ENCODE data around the gene CACNA1A. TPM values are rescaled to one million over a fixed set of nuclear protein-coding genes. Genes with fewer than 3 reads are reported as not detected.

The CACNA1A gene
- total and polyA plus RNA-seq, 2 experiments from 2014 or later = 2.0 TPM

DNA sequence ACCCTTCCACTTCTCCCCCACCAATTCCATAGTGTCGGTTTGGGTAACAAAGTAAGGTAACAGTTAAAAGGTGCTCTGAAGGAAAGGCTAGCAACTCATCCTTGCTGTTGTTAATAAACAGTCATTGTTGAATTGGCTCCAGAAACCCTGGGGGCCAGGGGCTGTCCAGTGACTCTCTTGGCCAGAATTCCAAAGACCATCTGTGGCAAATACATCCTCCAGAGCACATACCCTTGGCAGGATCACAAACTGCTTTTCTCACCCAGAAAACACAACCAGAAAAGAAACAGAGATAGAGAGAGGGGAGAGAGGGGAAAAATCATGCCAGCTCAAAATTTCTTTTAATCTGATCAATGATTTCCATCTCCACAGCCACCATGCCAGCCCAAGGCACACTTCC lies 22.1 kb downstream of the CACNA1A start:
- H3K79me2 ChIP-seq = no peaks in the 10 kb centered on the region
- no peaks in the 10 kb centered on the region for H3K27me3 ChIP-seq
- no peak overlapping the region for H2AFZ ChIP-seq
- no peaks in the 10 kb centered on the region for H3K36me3 ChIP-seq (replicated peaks; ENCODE audit: insufficient read depth, low read depth)
- no peak overlapping the region for H3K4me2 ChIP-seq
- no peak for DNase-seq (ENCODE audit: low spot score)
- WGBS (ENCODE audit: low lambda C conversion rate, missing lambda C conversion rate) = 81% methylated on average over 1 of the region's 1 CpG
- H3K9me3 ChIP-seq (ENCODE audit: low read depth) = no peaks in the 10 kb centered on the region
- TF ChIP-seq EZH2 (IDR thresholded peaks at IDR 0.05; ENCODE audit: borderline replicate concordance) = no peak
- no peak for TF ChIP-seq EZH2phosphoT487 (IDR thresholded peaks at IDR 0.05; ENCODE audit: low read depth, severe bottlenecking, unreplicated experiment)
- TF ChIP-seq, protein P1, sequence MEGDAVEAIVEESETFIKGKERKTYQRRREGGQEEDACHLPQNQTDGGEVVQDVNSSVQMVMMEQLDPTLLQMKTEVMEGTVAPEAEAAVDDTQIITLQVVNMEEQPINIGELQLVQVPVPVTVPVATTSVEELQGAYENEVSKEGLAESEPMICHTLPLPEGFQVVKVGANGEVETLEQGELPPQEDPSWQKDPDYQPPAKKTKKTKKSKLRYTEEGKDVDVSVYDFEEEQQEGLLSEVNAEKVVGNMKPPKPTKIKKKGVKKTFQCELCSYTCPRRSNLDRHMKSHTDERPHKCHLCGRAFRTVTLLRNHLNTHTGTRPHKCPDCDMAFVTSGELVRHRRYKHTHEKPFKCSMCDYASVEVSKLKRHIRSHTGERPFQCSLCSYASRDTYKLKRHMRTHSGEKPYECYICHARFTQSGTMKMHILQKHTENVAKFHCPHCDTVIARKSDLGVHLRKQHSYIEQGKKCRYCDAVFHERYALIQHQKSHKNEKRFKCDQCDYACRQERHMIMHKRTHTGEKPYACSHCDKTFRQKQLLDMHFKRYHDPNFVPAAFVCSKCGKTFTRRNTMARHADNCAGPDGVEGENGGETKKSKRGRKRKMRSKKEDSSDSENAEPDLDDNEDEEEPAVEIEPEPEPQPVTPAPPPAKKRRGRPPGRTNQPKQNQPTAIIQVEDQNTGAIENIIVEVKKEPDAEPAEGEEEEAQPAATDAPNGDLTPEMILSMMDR (IDR thresholded peaks at IDR 0.05; ENCODE audit: poor library complexity) = no peak
- no peak overlapping the region for H3K4me3 ChIP-seq
- no peaks in the 10 kb centered on the region for H3K4me1 ChIP-seq (ENCODE audit: insufficient read depth)
- H4K20me1 ChIP-seq (ENCODE audit: insufficient read depth, poor library complexity, severe bottlenecking) = no peaks in the 10 kb centered on the region
- no peak overlapping the region for H3K27ac ChIP-seq
- no peaks in the 10 kb centered on the region for H3K9me2 ChIP-seq (replicated peaks; ENCODE audit: insufficient read depth)

DNA sequence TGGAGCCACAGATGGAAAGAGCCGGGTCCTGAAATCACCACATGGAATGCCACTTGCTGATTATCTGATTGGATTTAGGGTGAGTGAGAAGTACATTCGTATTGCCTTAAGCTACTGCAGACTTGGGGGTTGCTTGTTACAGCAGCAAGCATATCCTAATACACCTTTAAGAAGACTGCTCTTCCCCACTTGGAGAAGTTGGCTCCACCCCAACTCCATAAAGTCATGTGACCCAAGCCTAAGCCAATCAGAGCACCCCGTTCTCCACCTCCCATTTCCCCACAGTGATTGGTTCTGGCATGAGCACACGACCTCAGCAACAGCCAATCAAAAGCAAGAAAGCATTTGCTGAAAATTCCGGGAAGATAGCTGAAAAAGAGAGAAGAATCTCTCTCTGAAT lies 23.1 kb downstream of the CACNA1A start:
- Histone ChIP-seq H3K4me3 (no peak overlapping the region), H3K27ac (no peak overlapping the region), H3K9me2 (replicated peaks; ENCODE audit: insufficient read depth) (no peaks in the 10 kb centered on the region), H2AFZ (no peak overlapping the region), H3K4me1 (ENCODE audit: insufficient read depth) (no peaks in the 10 kb centered on the region), H3K79me2 (no peaks in the 10 kb centered on the region), H3K27me3 (no peaks in the 10 kb centered on the region), H3K4me2 (no peak overlapping the region), H3K9me3 (ENCODE audit: low read depth) (no peaks in the 10 kb centered on the region), H4K20me1 (ENCODE audit: insufficient read depth, poor library complexity, severe bottlenecking) (no peaks in the 10 kb centered on the region), H3K36me3 (replicated peaks; ENCODE audit: insufficient read depth, low read depth) (no peaks in the 10 kb centered on the region)
- DNase-seq (ENCODE audit: low spot score) = no peak
- WGBS (ENCODE audit: low lambda C conversion rate, missing lambda C conversion rate) = 73% methylated on average over 5 of the region's 5 CpGs
- TF ChIP-seq, protein P1 (IDR thresholded peaks at IDR 0.05; ENCODE audit: poor library complexity) = no peak
- TF ChIP-seq EZH2phosphoT487 (IDR thresholded peaks at IDR 0.05; ENCODE audit: low read depth, severe bottlenecking, unreplicated experiment) = no peak
- TF ChIP-seq EZH2 (IDR thresholded peaks at IDR 0.05; ENCODE audit: borderline replicate concordance) = no peak

DNA sequence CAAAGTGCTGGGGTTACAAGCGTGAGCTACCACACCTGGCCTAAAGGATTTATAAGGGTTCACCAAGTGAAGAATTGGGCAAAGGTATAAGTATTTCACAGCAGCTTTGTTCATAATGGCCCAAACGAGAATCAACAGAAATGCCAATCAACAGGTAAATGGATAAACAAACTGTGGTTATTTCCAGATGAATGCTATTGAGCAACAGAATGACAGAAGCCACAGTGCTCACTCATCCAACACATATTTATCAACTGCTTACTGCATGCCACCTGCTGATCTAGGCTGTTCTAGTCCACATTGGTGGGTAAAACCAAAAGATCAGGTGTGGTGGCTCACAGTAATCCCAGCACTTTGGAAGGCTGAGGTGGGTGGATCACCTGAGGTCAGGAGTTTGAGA lies 27.7 kb downstream of the CACNA1A start:
- Histone ChIP-seq H3K79me2 (no peaks in the 10 kb centered on the region), H3K9me3 (ENCODE audit: low read depth) (no peaks in the 10 kb centered on the region), H3K27ac (no peak overlapping the region), H3K36me3 (replicated peaks; ENCODE audit: insufficient read depth, low read depth) (no peaks in the 10 kb centered on the region), H4K20me1 (ENCODE audit: insufficient read depth, poor library complexity, severe bottlenecking) (no peaks in the 10 kb centered on the region), H3K4me1 (ENCODE audit: insufficient read depth) (no peaks in the 10 kb centered on the region), H3K9me2 (replicated peaks; ENCODE audit: insufficient read depth) (no peaks in the 10 kb centered on the region), H3K27me3 (no peaks in the 10 kb centered on the region), H2AFZ (no peak overlapping the region), H3K4me2 (no peak overlapping the region), H3K4me3 (no peak overlapping the region)
- DNase-seq (ENCODE audit: low spot score) = no peak
- TF ChIP-seq EZH2 (IDR thresholded peaks at IDR 0.05; ENCODE audit: borderline replicate concordance) = no peak
- TF ChIP-seq EZH2phosphoT487 (IDR thresholded peaks at IDR 0.05; ENCODE audit: low read depth, severe bottlenecking, unreplicated experiment) = no peak
- TF ChIP-seq, protein P1 (IDR thresholded peaks at IDR 0.05; ENCODE audit: poor library complexity) = no peak
- 75% methylated on average over 2 of the region's 2 CpGs for WGBS (ENCODE audit: low lambda C conversion rate, missing lambda C conversion rate)

DNA sequence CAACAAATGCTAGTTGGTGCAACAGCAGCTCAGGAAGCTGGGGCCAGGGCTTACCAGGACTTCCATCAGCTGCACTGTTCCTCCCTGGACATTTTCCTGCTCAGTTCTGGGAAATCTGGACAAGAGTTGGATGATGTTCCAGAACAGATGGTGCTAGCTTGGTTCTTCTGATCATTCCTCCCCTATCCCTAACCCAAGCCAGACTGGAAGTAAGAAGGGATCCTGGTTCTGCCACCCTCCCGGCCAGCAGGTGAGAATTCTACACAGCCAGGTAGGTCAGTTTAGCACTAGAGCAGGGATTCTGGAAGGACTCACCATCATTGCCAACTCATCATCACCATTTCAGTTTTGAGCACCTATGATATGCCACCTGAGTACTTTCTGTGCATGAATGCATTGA lies 30.2 kb downstream of the CACNA1A start:
- Histone ChIP-seq H2AFZ (no peak overlapping the region), H4K20me1 (ENCODE audit: insufficient read depth, poor library complexity, severe bottlenecking) (no peaks in the 10 kb centered on the region), H3K27ac (no peak overlapping the region), H3K79me2 (no peaks in the 10 kb centered on the region), H3K4me1 (ENCODE audit: insufficient read depth) (no peaks in the 10 kb centered on the region), H3K27me3 (no peaks in the 10 kb centered on the region), H3K9me2 (replicated peaks; ENCODE audit: insufficient read depth) (no peaks in the 10 kb centered on the region), H3K4me2 (no peak overlapping the region), H3K4me3 (no peak overlapping the region), H3K36me3 (replicated peaks; ENCODE audit: insufficient read depth, low read depth) (no peaks in the 10 kb centered on the region), H3K9me3 (ENCODE audit: low read depth) (no peaks in the 10 kb centered on the region)
- DNase-seq (ENCODE audit: low spot score) = no peak
- WGBS (ENCODE audit: low lambda C conversion rate, missing lambda C conversion rate) = 89% methylated on average over 1 of the region's 1 CpG
- TF ChIP-seq EZH2 (IDR thresholded peaks at IDR 0.05; ENCODE audit: borderline replicate concordance) (no peak), EZH2phosphoT487 (IDR thresholded peaks at IDR 0.05; ENCODE audit: low read depth, severe bottlenecking, unreplicated experiment) (no peak)
- TF ChIP-seq, protein P1 (IDR thresholded peaks at IDR 0.05; ENCODE audit: poor library complexity) = no peak
